H1 (cell line): ENCODE measurements around the gene TBX21. TPM values are rescaled to one million over a fixed set of nuclear protein-coding genes. Genes with fewer than 3 reads are reported as not detected.

ENCODE experiments used
- CTCF ChIA-PET: fragments of 300-600 bp; sonication (Branson Sonifier 250); formaldehyde crosslinking; loops from one replicate; lab custom pipeline; 2021; ENCODE audit not compliant: partially characterized antibody; lab: Charles Lee
- POLR2A ChIA-PET: fragments of 300-600 bp; sonication (Branson Sonifier 250); formaldehyde crosslinking; loops from one replicate; lab custom pipeline; 2021; ENCODE audit warnings: inconsistent platforms; ENCODE audit not compliant: partially characterized antibody; lab: Charles Lee
- DNase-seq, 2 experiments: peaks; one replicate each; pipeline versions ENCODE4 v3.0.0 to v3.0.0-alpha.2; 2010 to 2022; ENCODE audit warnings: low spot score in 2 of 2, low read depth in 1 of 2, mixed read lengths in 1 of 2
- FAIRE-seq: peaks from 2 replicates; lab custom pipeline; 2011; peaks lifted over from hg19 to GRCh38; lab: Jason Lieb, UNC
- H2AFZ ChIP-seq: 2 replicates; pipeline ENCODE4 v1.8.1; 2012; ENCODE audit warnings: low read length, inconsistent platforms
- H2AK5ac ChIP-seq: 2 replicates; pipeline ENCODE4 v1.6.1; 2013; ENCODE audit warnings: low read depth, low read length
- H2BK120ac ChIP-seq: replicated peaks from 2 replicates; pipeline ENCODE3; 2013; ENCODE audit warnings: low read depth, low read length, inconsistent platforms
- H2BK12ac ChIP-seq: 2 replicates; pipeline ENCODE4 v1.6.1; 2013; ENCODE audit warnings: low read depth, low read length
- H2BK15ac ChIP-seq: 2 replicates; pipeline ENCODE4 v1.6.1; 2013; ENCODE audit warnings: low read length
- H2BK20ac ChIP-seq: 2 replicates; pipeline ENCODE4 v1.6.1; 2013; ENCODE audit warnings: low read length
- H2BK5ac ChIP-seq: 2 replicates; pipeline ENCODE4 v1.6.1; 2013; ENCODE audit warnings: low read depth, low read length
- H3K14ac ChIP-seq: 2 replicates; pipeline ENCODE4 v1.6.1; 2013; ENCODE audit warnings: inconsistent platforms; ENCODE audit not compliant: insufficient read length
- H3K18ac ChIP-seq: 2 replicates; pipeline ENCODE4 v1.6.1; 2013; ENCODE audit warnings: low read length; ENCODE audit errors: extremely low read depth
- H3K23ac ChIP-seq: 2 replicates; pipeline ENCODE4 v1.6.1; 2013; ENCODE audit warnings: inconsistent platforms; ENCODE audit not compliant: insufficient read length
- H3K23me2 ChIP-seq: 2 replicates; pipeline ENCODE4 v1.6.1; 2013; ENCODE audit warnings: low read depth, low read length
- H3K27ac ChIP-seq: 2 replicates; pipeline ENCODE4 v1.6.1; 2011; ENCODE audit warnings: low read depth, low read length, inconsistent platforms
- H3K27me3 ChIP-seq, 4 experiments: replicated peaks in 1 of 4; 1 replicate in 1 of 4; 2 replicates in 3 of 4; pipeline versions ENCODE4 v1.6.1 to v1.8.1; 2011 to 2013; ENCODE audit warnings: low read length in 3 of 4, mild to moderate bottlenecking in 3 of 4, inconsistent platforms in 2 of 4, mixed read lengths in 2 of 4, moderate library complexity in 1 of 4; ENCODE audit not compliant: control insufficient read depth in 3 of 4, insufficient read depth in 3 of 4; ENCODE audit errors: extremely low read depth in 1 of 4
- H3K36me3 ChIP-seq, 4 experiments: 2 replicates each; pipeline versions ENCODE4 v1.6.1 to v1.8.1; 2011 to 2013; ENCODE audit warnings: mild to moderate bottlenecking in 4 of 4, low read length in 3 of 4, moderate library complexity in 2 of 4, control low read depth in 1 of 4, inconsistent platforms in 1 of 4; ENCODE audit not compliant: insufficient read depth in 4 of 4, control insufficient read depth in 2 of 4
- H3K4ac ChIP-seq: replicated peaks from 2 replicates; pipeline ENCODE3; 2013; ENCODE audit warnings: low read length, low read depth, mixed read lengths, inconsistent platforms; ENCODE audit not compliant: insufficient read length
- H3K4me1 ChIP-seq, 4 experiments: replicated peaks in 1 of 4; 1 replicate in 1 of 4; 2 replicates in 3 of 4; pipeline versions ENCODE4 v1.6.1 to v1.8.1; 2011 to 2013; ENCODE audit warnings: low read length in 3 of 4, inconsistent platforms in 2 of 4, mixed read lengths in 1 of 4; ENCODE audit not compliant: insufficient read depth in 4 of 4, control insufficient read depth in 3 of 4
- H3K4me2 ChIP-seq, 2 experiments: 2 replicates each; pipeline versions ENCODE4 v1.6.1 to v1.8.1; 2011 to 2013; ENCODE audit warnings: low read depth in 2 of 2, low read length in 2 of 2, control low read depth in 1 of 2, inconsistent platforms in 1 of 2, mild to moderate bottlenecking in 1 of 2; ENCODE audit not compliant: insufficient read depth in 1 of 2
- H3K4me3 ChIP-seq, 4 experiments: fragments of 200-600, 300-600 bp in 1 of 4; sonication (generic), shearing (Covaris generic), sonication (Bioruptor Twin) in 1 of 4; 2 replicates each; pipeline versions ENCODE4 v1.5.1 to v1.8.1; 2011 to 2016; ENCODE audit warnings: low read length in 4 of 4, low read depth in 3 of 4, control low read depth in 2 of 4, inconsistent platforms in 2 of 4, mild to moderate bottlenecking in 2 of 4, mixed read lengths in 1 of 4, moderate library complexity in 1 of 4; ENCODE audit not compliant: insufficient read depth in 2 of 4; ENCODE audit errors: extremely low read depth in 1 of 4
- H3K56ac ChIP-seq: replicated peaks from 2 replicates; pipeline ENCODE3; 2013; ENCODE audit warnings: low read depth, mild to moderate bottlenecking, mixed read lengths, low read length, inconsistent platforms; ENCODE audit not compliant: insufficient read length
- H3K79me1 ChIP-seq: 2 replicates; pipeline ENCODE4 v1.6.1; 2013; ENCODE audit warnings: low read depth, low read length, control low read depth
- H3K79me2 ChIP-seq, 2 experiments: 2 replicates each; pipeline versions ENCODE4 v1.6.1 to v1.8.1; 2012 to 2013; ENCODE audit warnings: low read length in 2 of 2, mild to moderate bottlenecking in 2 of 2, inconsistent platforms in 1 of 2; ENCODE audit not compliant: insufficient read depth in 2 of 2, control insufficient read depth in 1 of 2
- H3K9ac ChIP-seq, 4 experiments: replicated peaks in 1 of 4; 1 replicate in 1 of 4; 2 replicates in 3 of 4; pipeline versions ENCODE4 v1.6.1 to v1.8.1; 2011 to 2013; ENCODE audit warnings: low read depth in 3 of 4, low read length in 3 of 4, control low read depth in 2 of 4, mild to moderate bottlenecking in 2 of 4, moderate library complexity in 2 of 4, inconsistent platforms in 1 of 4; ENCODE audit errors: extremely low read depth in 1 of 4
- H3K9me3 ChIP-seq, 2 experiments: 2 replicates each; pipeline versions ENCODE4 v1.6.1 to v1.8.1; 2012 to 2013; ENCODE audit warnings: mild to moderate bottlenecking in 2 of 2, moderate library complexity in 2 of 2, control low read depth in 1 of 2, inconsistent platforms in 1 of 2, low read depth in 1 of 2, low read length in 1 of 2, mixed read lengths in 1 of 2; ENCODE audit not compliant: insufficient read depth in 2 of 2
- H4K20me1 ChIP-seq, 2 experiments: replicated peaks in 1 of 2; 2 replicates each; pipeline versions ENCODE3 to v1.8.1; 2011 to 2013; ENCODE audit warnings: inconsistent platforms in 2 of 2, low read length in 2 of 2, mild to moderate bottlenecking in 1 of 2; ENCODE audit not compliant: insufficient read depth in 2 of 2, control insufficient read depth in 1 of 2
- H4K5ac ChIP-seq: 2 replicates; pipeline ENCODE4 v1.6.1; 2013; ENCODE audit warnings: low read length, low read depth, mixed read lengths, inconsistent platforms; ENCODE audit not compliant: insufficient read length
- H4K8ac ChIP-seq: 2 replicates; pipeline ENCODE4 v1.8.0; 2013; ENCODE audit warnings: mild to moderate bottlenecking, moderate library complexity, low read length, inconsistent platforms; ENCODE audit not compliant: insufficient read depth; ENCODE audit errors: extremely low read depth
- H4K91ac ChIP-seq: replicated peaks from 2 replicates; pipeline ENCODE3; 2013; ENCODE audit warnings: low read length, mixed read lengths, inconsistent platforms; ENCODE audit not compliant: insufficient read length
- CBX8 ChIP-seq: fragments of 300-800, 300-1000 bp; sonication (generic); IDR thresholded peaks from 2 replicates; pipeline ENCODE4 v1.7.1; 2016; ENCODE audit warnings: low read depth, low read length, borderline replicate concordance
- EZH2 ChIP-seq: fragments of 200-600 bp; sonication (generic); IDR thresholded peaks from 2 replicates; pipeline ENCODE4 v1.7.1; 2012; ENCODE audit warnings: low read depth, mild to moderate bottlenecking, moderate library complexity, low read length, inconsistent platforms; ENCODE audit not compliant: severe bottlenecking
- GTF2F1 ChIP-seq: IDR thresholded peaks from 2 replicates; pipeline ENCODE4 v1.6.1; 2012; ENCODE audit warnings: low read depth, low read length, improper control_type of control experiment, borderline replicate concordance
- KDM5A ChIP-seq: fragments of 200-600 bp; IDR thresholded peaks from 2 replicates; pipeline ENCODE4 v1.7.1; 2012; ENCODE audit warnings: mild to moderate bottlenecking, low read length, inconsistent platforms, mixed read lengths
- NRF1 ChIP-seq: IDR thresholded peaks from 2 replicates; pipeline ENCODE4 v1.6.1; 2011; ENCODE audit warnings: mild to moderate bottlenecking, low read depth, low read length, improper control_type of control experiment
- PHF8 ChIP-seq: fragments of 200-600 bp; sonication (generic); conservative IDR thresholded peaks from 2 replicates; pipeline ENCODE4 v1.7.1; 2012; ENCODE audit warnings: low read depth, mild to moderate bottlenecking, inconsistent platforms, low read length, moderate library complexity
- YY1 ChIP-seq: IDR thresholded peaks from 2 replicates; pipeline ENCODE4 v1.6.1; 2011; ENCODE audit warnings: low read depth, mild to moderate bottlenecking, low read length
- WGBS, 2 experiments: shearing (Covaris generic) in 1 of 2; methylation state at CpG; one replicate each; pipeline versions ENCODE4 v1.1.6 to v1.1.7; 2013 to 2015; ENCODE audit warnings: low lambda C conversion rate in 2 of 2, mixed read lengths in 2 of 2, inconsistent platforms in 1 of 2, low coverage in 1 of 2, missing lambda C conversion rate in 1 of 2; ENCODE audit not compliant: insufficient replicate concordance in 2 of 2, insufficient coverage in 1 of 2, insufficient read length in 1 of 2; ENCODE audit errors: extremely low coverage in 1 of 2, missing lambda C conversion rate in 1 of 2; 5-methylcytosine and 5-hydroxymethylcytosine counted together
- polyA plus RNA-seq, 7 experiments: library from polyadenylated mRNA; depleted of rRNA in 3 of 7; stranded (reverse) in 5 of 7; unstranded in 2 of 7; fragments of >200 nt in 5 of 7; fragments of 200-250 nt in 2 of 7; gene quantifications; 1 replicate in 5 of 7; 2 replicates in 1 of 7; 4 replicates in 1 of 7; pipeline versions ENCODE4 v1.2.1 to v1.2.3, GENCODE V29; 2011 to 2013; ENCODE audit warnings: missing spikeins in 2 of 7, mixed read lengths in 2 of 7
- total RNA-seq: library from RNA; stranded (reverse); fragmentation: NEBNext Ultra II Directional; extraction: Animal tissue kit (Norgen Biotek cat#: 25700); gene quantifications from 2 replicates; pipeline ENCODE4 v1.2.1, GENCODE V29; 2021
- TF ChIP-seq, protein P1 (sequence below): IDR thresholded peaks from 2 replicates; pipeline ENCODE4 v1.6.1; 2011; ENCODE audit warnings: low read depth, mild to moderate bottlenecking, low read length; ENCODE audit not compliant: insufficient read depth

TBX21 gene
- total and polyA plus RNA-seq, 2 of the 8 experiments (the other 6 are each of a cell fraction or from before 2014, with no cell fraction given): not detected

DNA sequence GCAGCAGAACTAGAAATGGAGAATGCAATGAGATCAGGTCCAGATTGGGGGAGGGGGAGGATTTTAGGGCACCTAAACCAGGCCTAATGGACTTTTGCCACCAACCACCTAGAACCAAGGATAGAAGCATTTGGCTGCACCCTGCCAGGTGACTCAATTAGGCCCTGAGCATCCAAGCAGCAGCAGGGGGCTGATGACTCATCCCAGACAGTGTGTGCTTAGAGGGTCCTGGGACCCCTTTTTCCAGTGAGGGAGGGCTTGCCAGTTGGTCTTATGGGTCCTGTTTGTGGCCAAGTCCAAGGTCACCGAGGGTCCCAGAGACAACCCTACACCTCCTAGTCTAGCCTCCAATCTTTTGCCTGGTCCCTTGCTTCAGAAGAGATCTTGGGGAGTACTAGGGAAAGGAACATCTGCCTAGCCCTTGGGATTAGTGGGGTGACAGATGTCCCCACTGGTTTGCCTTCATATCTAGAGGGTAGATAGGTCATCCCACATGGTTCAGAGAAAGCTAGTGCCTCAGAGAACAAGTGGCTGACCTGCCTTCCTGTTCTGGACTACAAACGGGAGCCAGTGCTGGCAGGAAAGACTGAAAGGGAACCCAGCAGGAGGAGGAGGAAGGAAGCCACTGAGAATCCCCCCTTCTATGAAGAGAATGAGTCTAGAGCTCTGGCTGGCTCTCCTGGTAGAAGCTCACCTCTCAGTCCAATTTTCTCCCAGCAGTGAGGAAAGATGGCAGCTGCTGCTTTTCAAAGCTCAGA is 40.7 kb upstream of the TBX21 start:
- FAIRE-seq (no peak), DNase-seq (no peak)
- H4K5ac ChIP-seq: no peak overlapping the region
- no peaks in the 10 kb centered on the region; the same call in 1 of the 2 replicates for H3K79me1 ChIP-seq
- no peaks in the 10 kb centered on the region; a peak in 2 of 4 replicates for H3K79me2 ChIP-seq
- peaks cover 0 to 3% (median 0%) of the 10 kb centered on the region in 4 experiments; a peak in 1 of 8 replicates for H3K36me3 ChIP-seq
- no peak overlapping the region for H4K8ac ChIP-seq
- ChIA-PET CTCF (interaction anchor here (0.9 to 19.8 kb wide), 10 partner anchors 8 to 53 kb away, joined by 3 to 441 read pairs (median 6); partner anchors contain the start of gene TBX21), POLR2A (interaction anchor here (0.8 to 41.8 kb wide), 10 partner anchors 9 to 54 kb away, joined by 3 to 1575 read pairs (median 3); partner anchors contain the start of genes KPNB1 and TBX21)
- H2BK20ac ChIP-seq: peak overlapping the region; percentile 29; the same call in 1 of the 2 replicates
- H3K14ac ChIP-seq: no peak overlapping the region
- H4K91ac ChIP-seq: no peak overlapping the region
- H3K4me3 ChIP-seq: peak overlapping the region in 2 of 4 experiments; percentile 26 to 79; a peak in 2 of 8 replicates
- H3K23ac ChIP-seq: no peak overlapping the region
- TF ChIP-seq EZH2: no peak
- TF ChIP-seq PHF8: no peak
- TF ChIP-seq KDM5A: no peak
- no peak for TF ChIP-seq NRF1
- TF ChIP-seq, protein P1, sequence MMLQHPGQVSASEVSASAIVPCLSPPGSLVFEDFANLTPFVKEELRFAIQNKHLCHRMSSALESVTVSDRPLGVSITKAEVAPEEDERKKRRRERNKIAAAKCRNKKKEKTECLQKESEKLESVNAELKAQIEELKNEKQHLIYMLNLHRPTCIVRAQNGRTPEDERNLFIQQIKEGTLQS: no peak
- no peak for TF ChIP-seq GTF2F1
- 0 out of 2 replicates have a peak, but pooled peaks have one; percentile 24 for TF ChIP-seq YY1
- TF ChIP-seq CBX8: no peak
- peaks cover 0 to 3% of the 10 kb centered on the region in 2 experiments for H4K20me1 ChIP-seq
- no peak overlapping the region; the same call in 1 of the 2 replicates for H3K18ac ChIP-seq
- H2BK12ac ChIP-seq: peak overlapping the region; percentile 64; the same call in 1 of the 2 replicates
- H3K56ac ChIP-seq: no peak overlapping the region
- H2BK120ac ChIP-seq: no peak overlapping the region
- H3K23me2 ChIP-seq: peaks cover 14% of the 10 kb centered on the region
- H3K4me1 ChIP-seq: peaks cover 17 to 25% (median 22%) of the 10 kb centered on the region in 4 experiments
- H3K4ac ChIP-seq: no peak overlapping the region
- H2AK5ac ChIP-seq: no peak overlapping the region; the same call in 1 of the 2 replicates
- H2BK5ac ChIP-seq: 0 out of 2 replicates have a peak overlapping the region, but pooled peaks have one; percentile 1
- H2AFZ ChIP-seq: no peak overlapping the region
- 64% methylated on average over 2 of the region's 2 CpGs; no CpG with 5 or more reads in 1 of the 2 experiments for WGBS, 2 experiments
- H3K27me3 ChIP-seq: no peaks in the 10 kb centered on the region; a peak in 1 of 7 replicates
- H3K4me2 ChIP-seq: peak overlapping the region; percentile 65 to 93
- no peak overlapping the region for H2BK15ac ChIP-seq
- H3K9me3 ChIP-seq: no peaks in the 10 kb centered on the region
- no peak overlapping the region for H3K27ac ChIP-seq
- no peak overlapping the region for H3K9ac ChIP-seq
